Activated T-cell treated with anti-CD3 and anti-CD28 coated beads, Interleukin-2, amount 50 U/mL, for 72 hours (primary cell): Measurements from ENCODE around the gene MCOLN2. TPM values are rescaled to one million over a fixed set of nuclear protein-coding genes. Genes with fewer than 3 reads are reported as not detected.
"Not testable (repeated sequence)": the region's sequence is repeated elsewhere in the genome, so short reads cannot be mapped to it uniquely, and the experiment has no call there.

ENCODE experiments used
- ATAC-seq, 2 donors: fragments of 150-1000 bp; cut with Tn5 transposase; replicated peaks in 1 of 2; 2 replicates each; pipeline ENCODE4 v1.10.0; 2021; ENCODE audit warnings: moderate library complexity in 2 of 2, mild to moderate bottlenecking in 1 of 2
- DNase-seq, 2 donors: peaks; one replicate each; pipeline ENCODE4 v3.0.0; 2021 to 2022; ENCODE audit warnings: mixed read lengths in 1 of 2
- H3K27ac Mint-ChIP-seq: one replicate; pipeline ENCODE4 v1.8.0; 2022; ENCODE audit warnings: mild to moderate bottlenecking, moderate library complexity, mixed read lengths
- H3K27me3 Mint-ChIP-seq: one replicate; pipeline ENCODE4 v1.8.0; 2022; ENCODE audit warnings: low read depth, mixed read lengths
- H3K36me3 Mint-ChIP-seq, 2 donors: one replicate each; pipeline ENCODE4 v1.8.0; 2022; ENCODE audit warnings: mixed read lengths in 2 of 2, mild to moderate bottlenecking in 1 of 2; ENCODE audit not compliant: insufficient read depth in 2 of 2
- H3K4me1 Mint-ChIP-seq: one replicate; pipeline ENCODE4 v1.8.0; 2022; ENCODE audit warnings: low read depth, mixed read lengths
- H3K4me3 Mint-ChIP-seq, 2 donors: one replicate each; pipeline ENCODE4 v1.8.0; 2022; ENCODE audit warnings: mild to moderate bottlenecking in 2 of 2, mixed read lengths in 2 of 2, moderate library complexity in 2 of 2
- H3K9me3 Mint-ChIP-seq, 2 donors: one replicate each; pipeline ENCODE4 v1.8.0; 2022; ENCODE audit warnings: mixed read lengths in 2 of 2
- total RNA-seq, 2 donors: library from RNA; stranded (reverse); gene quantifications; one replicate each; pipeline ENCODE4 v1.2.3, GENCODE V29; 2022

The MCOLN2 gene
- total RNA-seq, result 10 to 100 TPM; 57.6 to 76.3 TPM

DNA sequence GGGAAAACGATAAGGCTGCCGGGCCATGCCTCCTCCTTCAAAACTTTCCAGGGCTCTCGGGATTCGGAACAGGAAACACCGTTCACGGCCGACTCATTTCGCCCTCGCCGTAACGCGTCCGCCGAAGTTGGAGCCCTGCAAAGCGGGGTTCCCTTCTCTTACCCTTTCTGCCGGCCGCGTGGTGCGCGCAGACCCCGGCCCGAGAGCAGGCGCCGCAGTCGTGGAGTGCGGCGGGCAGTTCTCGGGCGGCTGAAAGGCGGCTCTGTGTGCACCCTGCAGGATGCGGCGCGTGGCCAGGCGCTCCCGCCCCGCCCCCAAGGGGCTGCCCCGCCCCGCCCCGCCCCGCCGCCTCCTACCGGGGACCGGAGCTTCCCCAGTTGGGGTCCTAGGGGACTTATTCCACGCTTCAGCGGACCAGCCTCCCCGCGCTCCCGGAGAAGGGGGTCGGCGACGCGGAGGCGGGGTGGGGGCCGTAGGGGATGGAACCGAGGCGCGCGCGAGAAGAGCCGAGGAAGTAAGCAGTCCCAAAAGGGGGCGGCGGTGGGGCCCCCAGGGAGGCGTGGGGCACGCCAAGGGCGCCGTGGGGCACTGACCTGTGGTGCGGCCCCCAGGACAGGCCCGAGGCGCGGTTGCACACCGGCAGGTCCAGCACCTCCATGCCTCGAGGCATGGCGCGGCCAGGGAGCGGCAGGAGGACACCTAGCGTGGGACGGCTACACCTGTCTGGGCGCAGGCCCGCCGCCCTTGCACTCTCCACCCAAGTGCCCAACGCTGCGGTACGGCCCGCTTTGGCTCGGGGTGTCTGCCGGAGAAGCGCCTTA, at the start of gene MCOLN2:
Gene MCOLN2 (minus strand): TSS at position 268 of the 821 bp plus-strand sequence. CDS start 241 bp downstream, at position 27.
- ATAC-seq, result peak; percentile 78 to 80
- H3K4me3 Mint-ChIP-seq, result peak within 1 kb of the TSS; percentile 93 to 94
- H3K4me1 Mint-ChIP-seq, result peaks cover 46% of the 10 kb centered on the region
- peaks cover 34% of the 10 kb centered on the region for H3K27me3 Mint-ChIP-seq
- peak within 1 kb of the TSS; percentile 95 for H3K27ac Mint-ChIP-seq
- H3K36me3 Mint-ChIP-seq, result peaks cover 9 to 10% of the 10 kb centered on the region in 2 donors
- peak; percentile 69 to 70 for DNase-seq
- H3K9me3 Mint-ChIP-seq, result no peaks in the 10 kb centered on the region

DNA sequence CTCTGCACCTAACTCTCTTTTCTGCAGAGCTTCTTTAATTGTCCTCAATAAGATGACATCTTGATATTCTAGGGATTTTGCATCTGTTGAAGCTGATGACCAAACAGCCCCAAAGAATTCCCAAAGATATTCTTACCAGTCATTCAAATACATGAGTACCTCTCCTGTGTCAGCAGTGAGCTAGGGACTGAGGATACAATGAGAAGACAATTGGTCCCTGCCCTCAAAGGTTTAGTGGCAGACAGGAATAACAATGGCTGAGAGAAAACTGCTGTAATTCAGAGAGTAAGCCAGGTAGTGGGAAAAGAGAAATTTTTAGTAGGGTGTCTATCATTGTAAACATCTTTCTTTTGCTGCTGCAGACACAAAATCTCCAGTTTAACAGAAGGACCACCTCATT, 45.5 kb upstream of the MCOLN2 start:
- H3K27me3 Mint-ChIP-seq, result peaks cover 45% of the 10 kb centered on the region
- H3K4me3 Mint-ChIP-seq, result no peak overlapping the region
- ATAC-seq (no peak), DNase-seq (no peak)
- peaks cover 0 to 1% of the 10 kb centered on the region in 2 donors for H3K36me3 Mint-ChIP-seq
- H3K9me3 Mint-ChIP-seq, result no peaks in the 10 kb centered on the region
- no peaks in the 10 kb centered on the region for H3K4me1 Mint-ChIP-seq
- H3K27ac Mint-ChIP-seq, result no peak overlapping the region

DNA sequence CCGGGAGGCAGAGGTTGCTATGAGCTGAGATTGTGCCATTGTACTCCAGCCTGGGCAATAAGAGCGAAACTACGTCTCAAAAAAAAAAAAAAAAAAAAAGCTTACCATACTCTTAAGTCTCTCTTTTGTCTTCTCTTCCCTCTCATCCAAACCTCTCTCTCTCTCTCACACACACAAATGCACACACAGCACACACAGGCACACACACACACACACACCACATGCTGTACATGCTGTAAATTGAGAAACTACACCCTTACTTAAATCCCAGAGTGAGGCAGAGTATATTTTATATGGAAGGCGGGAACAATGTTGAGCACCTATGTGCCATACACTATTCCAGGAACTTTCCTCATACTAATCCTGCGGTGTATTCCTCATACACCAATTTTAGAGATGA, 44.9 kb upstream of the MCOLN2 start:
- Mint-ChIP-seq H3K4me3 (no peak overlapping the region), H3K27me3 (peaks cover 41% of the 10 kb centered on the region), H3K36me3 (peaks cover 0 to 1% of the 10 kb centered on the region in 2 donors), H3K4me1 (no peaks in the 10 kb centered on the region), H3K9me3 (no peaks in the 10 kb centered on the region), H3K27ac (no peak overlapping the region)
- no peak for DNase-seq
- ATAC-seq, result no peak

GRCh38 chr1:85033221-85033620, 36.3 kb upstream of the MCOLN2 start:
- Mint-ChIP-seq H3K27me3 (peaks cover 10% of the 10 kb centered on the region), H3K4me3 (no peak overlapping the region), H3K9me3 (no peaks in the 10 kb centered on the region), H3K27ac (no peak overlapping the region), H3K36me3 (no peaks in the 10 kb centered on the region), H3K4me1 (no peaks in the 10 kb centered on the region)
- DNase-seq, result no peak
- ATAC-seq, result no peak

GRCh38 chr1:85030536-85030935, 33.6 kb upstream of the MCOLN2 start:
- peaks cover 19% of the 10 kb centered on the region for H3K4me1 Mint-ChIP-seq
- H3K9me3 Mint-ChIP-seq, result no peaks in the 10 kb centered on the region
- H3K27ac Mint-ChIP-seq, result no peak overlapping the region
- ATAC-seq (no peak), DNase-seq (no peak)
- no peaks in the 10 kb centered on the region for H3K27me3 Mint-ChIP-seq
- H3K36me3 Mint-ChIP-seq, result no peaks in the 10 kb centered on the region
- H3K4me3 Mint-ChIP-seq, result no peak overlapping the region

GRCh38 chr1:85028151-85028550, 31.2 kb upstream of the MCOLN2 start:
- ATAC-seq, result peak in 1 of 2 donors; percentile 14

DNA sequence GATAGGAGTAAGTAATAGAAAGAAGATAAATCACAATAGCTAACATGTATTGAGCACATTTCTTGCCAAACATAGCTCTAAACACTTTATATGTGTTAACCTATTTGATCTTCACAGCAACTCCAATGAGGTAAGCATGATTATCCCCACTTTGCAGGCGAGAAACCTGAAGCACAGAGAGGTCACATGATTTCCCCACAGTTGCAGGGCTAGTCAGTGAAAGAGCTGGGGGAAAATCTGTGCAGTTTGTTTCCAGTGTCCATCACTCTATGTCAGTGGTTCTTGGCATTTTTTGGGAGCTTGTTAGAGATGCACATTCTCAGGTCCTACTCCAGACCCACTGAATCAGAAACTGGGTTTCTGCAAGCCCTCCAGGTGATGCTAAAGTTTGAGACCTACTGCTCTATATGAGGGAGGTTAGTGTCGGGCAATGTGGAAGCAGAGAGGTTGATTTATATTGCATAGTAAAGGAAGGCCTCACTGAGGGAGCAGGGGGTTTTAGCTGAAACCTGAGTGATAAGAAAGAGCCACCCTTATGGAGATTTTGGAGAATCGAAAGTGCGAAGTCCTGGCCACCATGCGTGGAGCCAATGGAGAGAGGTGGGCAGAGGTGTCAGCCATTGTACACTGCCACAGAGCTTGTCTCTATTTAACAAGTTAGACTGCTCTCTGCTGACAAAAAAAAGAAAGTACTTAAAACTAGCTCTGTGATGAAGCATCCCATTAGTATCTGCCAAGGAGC, 30.5 kb upstream of the MCOLN2 start:
- ATAC-seq, result peak; percentile 82 to 85
- H3K27me3 Mint-ChIP-seq, result no peaks in the 10 kb centered on the region
- peak overlapping the region; percentile 13 for H3K27ac Mint-ChIP-seq
- no peaks in the 10 kb centered on the region for H3K9me3 Mint-ChIP-seq
- no peaks in the 10 kb centered on the region for H3K36me3 Mint-ChIP-seq
- peaks cover 19% of the 10 kb centered on the region for H3K4me1 Mint-ChIP-seq
- H3K4me3 Mint-ChIP-seq, result peak overlapping the region; percentile 6 to 9
- peak; percentile 11 to 12 for DNase-seq

More at GRCh38 chr1:85028151-85028550, 31.2 kb upstream of the MCOLN2 start:
- no peak overlapping the region for H3K4me3 Mint-ChIP-seq
- H3K27ac Mint-ChIP-seq, result no peak overlapping the region
- DNase-seq, result no peak
- no peaks in the 10 kb centered on the region for H3K9me3 Mint-ChIP-seq
- H3K27me3 Mint-ChIP-seq, result no peaks in the 10 kb centered on the region
- no peaks in the 10 kb centered on the region for H3K36me3 Mint-ChIP-seq
- peaks cover 19% of the 10 kb centered on the region for H3K4me1 Mint-ChIP-seq

GRCh38 chr1:85025940-85026339, 29.0 kb upstream of the MCOLN2 start:
- ATAC-seq (no peak), DNase-seq (no peak)
- Mint-ChIP-seq H3K27me3 (no peaks in the 10 kb centered on the region), H3K36me3 (no peaks in the 10 kb centered on the region), H3K4me1 (peaks cover 19% of the 10 kb centered on the region), H3K9me3 (no peaks in the 10 kb centered on the region), H3K27ac (no peak overlapping the region), H3K4me3 (no peak overlapping the region)

- Mint-ChIP-seq H3K9me3 (no peaks in the 10 kb centered on the region), H3K4me3 (no peak overlapping the region), H3K4me1 (peaks cover 19% of the 10 kb centered on the region), H3K27me3 (no peaks in the 10 kb centered on the region), H3K27ac (no peak overlapping the region), H3K36me3 (no peaks in the 10 kb centered on the region)
- no peak for ATAC-seq
- no peak for DNase-seq
Measured at GRCh38 chr1:85024736-85025135, 27.8 kb upstream of the MCOLN2 start.

DNA sequence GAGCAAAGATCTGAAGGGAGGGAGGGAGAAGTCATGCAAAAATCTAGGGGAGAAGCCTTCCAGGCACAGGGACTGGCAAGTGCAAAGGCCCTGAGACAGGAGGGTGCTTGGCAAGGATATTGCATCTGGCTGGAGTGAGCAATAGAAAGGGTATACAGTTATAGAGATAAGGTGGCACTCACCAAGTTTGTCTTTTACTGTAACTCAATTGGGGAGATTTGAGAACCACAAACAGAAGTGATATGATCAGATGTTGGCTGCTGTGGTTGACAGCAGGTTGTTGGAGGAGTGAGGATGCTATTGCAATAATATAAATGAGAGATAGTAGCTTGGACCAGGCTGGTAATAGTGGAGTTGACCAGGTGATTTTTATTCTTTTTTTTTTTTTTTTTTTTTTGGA, 25.8 kb upstream of the MCOLN2 start:
- no peaks in the 10 kb centered on the region for H3K27me3 Mint-ChIP-seq
- H3K36me3 Mint-ChIP-seq, result no peaks in the 10 kb centered on the region
- H3K27ac Mint-ChIP-seq, result no peak overlapping the region
- H3K9me3 Mint-ChIP-seq, result no peaks in the 10 kb centered on the region
- H3K4me1 Mint-ChIP-seq, result peaks cover 16% of the 10 kb centered on the region
- ATAC-seq (peak; percentile 60), DNase-seq (no peak)
- no peak overlapping the region for H3K4me3 Mint-ChIP-seq

DNA sequence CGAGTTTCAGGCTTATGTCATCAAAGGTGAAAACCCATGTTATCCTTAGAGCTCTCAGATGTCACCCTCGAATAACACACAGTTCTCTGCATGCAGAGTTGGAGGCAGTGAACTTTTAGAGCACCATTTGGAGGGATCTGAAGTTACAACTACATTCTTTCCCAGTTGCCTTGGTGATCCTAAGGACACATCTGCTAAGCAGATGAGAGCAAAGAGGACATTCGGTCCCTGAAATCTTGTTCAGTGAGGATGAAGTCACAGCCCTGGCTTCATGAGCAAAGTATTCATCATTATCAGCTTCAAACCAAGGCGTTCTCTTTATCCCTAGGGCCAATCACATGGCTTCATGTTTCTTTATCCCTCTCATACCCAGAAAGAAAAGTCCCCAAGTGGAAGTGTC, 23.1 kb upstream of the MCOLN2 start:
- ATAC-seq (no peak), DNase-seq (no peak)
- H3K4me1 Mint-ChIP-seq, result no peaks in the 10 kb centered on the region
- H3K9me3 Mint-ChIP-seq, result no peaks in the 10 kb centered on the region
- H3K27me3 Mint-ChIP-seq, result no peaks in the 10 kb centered on the region
- H3K27ac Mint-ChIP-seq, result no peak overlapping the region
- H3K36me3 Mint-ChIP-seq, result no peaks in the 10 kb centered on the region
- no peak overlapping the region for H3K4me3 Mint-ChIP-seq

DNA sequence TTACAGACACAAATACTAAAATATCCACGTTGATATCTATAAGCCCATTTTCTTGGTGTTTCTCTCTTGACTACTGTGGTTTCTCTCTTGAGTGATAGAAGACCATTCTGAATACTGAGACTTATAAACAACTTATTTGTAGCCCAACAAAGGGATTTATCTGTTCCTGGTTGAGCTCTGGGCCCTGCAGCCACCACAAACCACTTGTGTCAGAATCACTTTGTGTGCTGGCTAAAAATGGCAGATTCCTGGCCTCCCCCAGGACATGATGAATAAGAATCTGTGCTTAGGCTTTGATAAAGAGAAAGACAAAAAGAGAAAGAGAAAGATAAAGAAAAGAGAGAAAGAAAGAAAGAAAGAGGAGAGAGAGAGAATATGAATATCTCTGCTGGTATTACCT, 18.9 kb upstream of the MCOLN2 start:
- no peak for ATAC-seq
- Mint-ChIP-seq H3K27me3 (no peaks in the 10 kb centered on the region), H3K9me3 (no peaks in the 10 kb centered on the region), H3K36me3 (no peaks in the 10 kb centered on the region), H3K4me3 (no peak overlapping the region), H3K4me1 (no peaks in the 10 kb centered on the region), H3K27ac (no peak overlapping the region)
- no peak for DNase-seq

GRCh38 chr1:85005641-85006040, 8.7 kb upstream of the MCOLN2 start:
- Mint-ChIP-seq H3K4me1 (peaks cover 13% of the 10 kb centered on the region), H3K36me3 (peaks cover 27 to 37% of the 10 kb centered on the region in 2 donors), H3K9me3 (peaks cover 14 to 15% of the 10 kb centered on the region in 2 donors), H3K27me3 (peaks cover 20% of the 10 kb centered on the region)
- H3K4me3 Mint-ChIP-seq, DNase-seq, ATAC-seq, H3K27ac Mint-ChIP-seq: not testable (repeated sequence)
